EL (cell line): ENCODE measurements around the gene CNN1.
A peak's percentile ranks its signal among the peaks of the same experiment; 100 is the strongest.
"Not testable (repeated sequence)": the region's sequence is repeated elsewhere in the genome, so short reads cannot be mapped to it uniquely, and the experiment has no call there.

ENCODE experiments used
- DNase-seq: peaks from one replicate; pipeline ENCODE4 v3.0.0-alpha.2; 2016

The CNN1 gene

DNA sequence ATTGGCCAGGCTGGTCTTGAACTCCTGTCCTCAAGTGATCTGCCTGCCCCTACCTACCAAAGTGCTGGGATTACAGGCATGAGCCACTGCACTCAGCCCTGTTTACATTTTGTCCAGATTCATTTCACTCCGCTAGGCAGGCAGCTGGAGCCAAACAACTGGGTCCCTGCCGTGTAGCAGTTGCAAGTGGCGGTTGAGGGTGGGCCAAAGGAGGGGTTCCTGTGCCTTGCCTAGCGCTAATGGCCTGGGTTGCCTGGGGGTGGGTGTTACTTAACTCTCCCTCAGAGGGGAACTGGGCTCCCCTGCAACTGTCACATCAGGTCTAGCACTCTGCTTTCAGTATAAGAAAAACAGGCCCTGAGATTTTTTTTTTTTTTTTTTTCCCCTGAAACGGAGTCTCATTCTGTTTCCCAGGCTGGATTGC lies 31.4 kb downstream of the CNN1 start:
- DNase-seq: no peak

GRCh38 chr19:11573354-11573753 lies 34.7 kb downstream of the CNN1 start:
- not testable (repeated sequence) for DNase-seq

GRCh38 chr19:11573763-11574162 lies 35.1 kb downstream of the CNN1 start:
- DNase-seq: not testable (repeated sequence)

GRCh38 chr19:11574689-11575088 lies 36.0 kb downstream of the CNN1 start:
- DNase-seq: no peak

GRCh38 chr19:11576227-11576626 lies 37.6 kb downstream of the CNN1 start:
- DNase-seq: no peak

DNA sequence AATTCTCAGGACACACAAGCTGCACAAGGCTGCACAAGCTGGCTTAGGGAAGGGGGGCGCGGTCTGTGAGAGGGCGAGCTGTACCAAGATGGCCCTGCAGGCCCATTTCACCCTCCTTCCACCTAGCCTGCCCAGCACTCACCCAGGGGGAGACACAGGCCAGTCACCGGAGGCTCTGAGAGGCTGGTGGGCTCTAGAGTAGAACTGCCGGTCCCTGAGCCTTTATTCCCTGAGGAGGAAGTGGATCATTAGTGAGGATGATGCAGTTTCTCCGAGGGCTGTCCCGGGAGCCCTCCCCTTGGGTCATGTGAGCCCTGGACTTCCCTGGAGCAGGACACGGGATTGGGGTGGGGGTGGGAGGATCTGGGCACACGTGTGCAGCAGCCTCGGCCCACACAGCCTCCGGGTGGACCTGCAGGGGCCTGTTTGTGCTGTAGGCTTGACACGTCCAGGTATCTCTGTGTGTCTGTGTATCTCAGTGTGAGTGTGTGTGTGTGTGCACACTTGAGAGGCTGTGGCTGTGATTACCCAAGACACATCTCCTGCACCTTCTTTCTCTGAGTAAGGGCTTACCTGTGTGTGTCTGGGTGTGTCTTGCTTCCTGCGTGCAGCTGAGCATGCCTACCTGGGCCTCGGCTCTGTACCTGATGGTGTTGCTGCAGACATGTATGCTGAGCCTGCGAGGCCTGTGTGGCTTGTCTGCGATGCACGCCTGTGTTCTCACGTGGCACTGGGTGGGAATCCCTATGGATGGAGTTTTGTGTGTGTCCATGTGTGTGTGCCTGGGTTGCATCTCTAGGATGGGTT lies 39.0 kb downstream of the CNN1 start, which contains the start of gene ACP5:
Gene ACP5, minus strand, starts transcription at position 195 of the 807 bp plus-strand sequence. CDS start 328 bp downstream, outside the sequence.
- no peak for DNase-seq

DNA sequence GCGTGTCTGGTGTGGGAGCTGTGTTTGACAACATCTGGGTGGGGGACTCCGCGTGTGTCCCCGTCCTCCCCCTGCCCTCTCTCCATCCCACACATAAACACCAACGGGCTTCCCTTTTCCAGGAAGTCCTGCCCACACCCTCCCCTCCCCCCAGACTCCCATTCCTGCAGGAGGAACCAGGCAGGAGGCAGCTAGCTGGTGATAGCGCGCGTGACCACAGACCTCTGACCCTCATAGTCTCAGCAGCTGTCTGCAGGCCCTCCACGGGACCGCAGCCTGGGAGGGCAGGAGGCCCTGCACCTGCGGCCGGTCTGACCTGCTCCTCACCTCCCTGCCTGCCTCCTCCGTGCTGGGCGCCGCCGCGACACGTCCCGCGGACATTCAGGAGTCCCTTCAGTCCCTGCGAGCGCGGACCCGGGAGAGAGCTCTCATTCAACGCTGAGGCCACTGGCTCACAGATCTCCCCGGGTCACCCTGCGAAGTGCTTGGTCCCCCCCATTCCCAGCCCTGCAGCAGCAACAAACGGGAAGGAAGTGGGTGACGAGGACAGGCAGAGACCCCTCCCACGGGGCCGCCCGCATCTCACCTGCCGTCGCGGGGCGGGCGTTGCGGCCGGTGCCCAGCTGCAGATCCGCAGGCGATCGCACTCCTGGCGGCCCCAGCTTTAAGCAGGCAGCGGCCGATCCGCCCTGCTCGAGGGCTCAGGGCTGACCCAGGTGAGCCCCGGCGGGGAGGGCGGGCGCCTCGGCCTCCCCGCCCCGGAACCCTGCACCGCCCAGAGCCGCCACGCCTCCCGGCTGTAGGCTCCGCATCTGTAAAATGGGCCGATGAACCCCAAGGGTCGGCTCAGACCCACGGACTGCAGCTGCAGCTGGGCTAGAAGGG lies 39.8 kb downstream of the CNN1 start:
- no peak for DNase-seq

GRCh38 chr19:11580116-11580515 lies 41.5 kb downstream of the CNN1 start:
- DNase-seq: no peak

DNA sequence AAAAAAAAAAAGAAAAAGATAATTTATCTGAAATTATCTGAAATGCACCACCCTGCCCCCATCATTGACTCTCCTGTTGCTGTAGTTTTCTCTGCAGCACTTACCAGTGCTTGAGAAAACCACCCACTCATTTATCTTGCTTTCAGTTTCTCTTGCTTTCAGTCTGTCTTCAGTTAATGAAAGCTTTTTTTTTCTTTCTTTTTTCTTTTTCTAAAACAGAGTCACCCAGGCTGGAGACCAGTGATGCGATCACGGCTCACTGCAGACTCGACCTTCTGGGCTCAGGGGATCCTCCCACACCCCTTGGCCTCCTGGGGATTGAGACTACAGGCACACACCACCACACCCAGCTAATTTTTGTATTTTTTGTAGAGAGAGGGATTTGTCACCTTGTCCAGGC lies 43.1 kb downstream of the CNN1 start:
- DNase-seq: no peak

DNA sequence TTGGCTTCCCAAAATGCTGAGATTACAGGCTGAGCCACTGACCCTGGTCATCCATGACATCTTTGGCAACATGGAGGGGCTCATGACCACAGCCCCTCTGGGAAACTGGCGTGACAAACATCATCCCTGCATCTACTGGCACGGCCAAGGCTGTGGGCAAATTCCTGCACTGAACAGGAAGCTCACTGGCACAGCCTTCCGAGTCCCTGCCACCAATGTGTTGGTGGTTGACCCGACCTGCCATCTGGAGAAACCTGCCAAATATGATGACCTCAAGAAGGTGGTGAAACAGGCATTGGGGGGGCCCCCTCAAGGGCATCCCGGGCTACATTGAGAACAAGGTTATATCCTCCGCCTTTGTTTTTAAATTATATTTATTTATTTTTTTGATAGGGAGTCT lies 47.7 kb downstream of the CNN1 start:
- no peak for DNase-seq

DNA sequence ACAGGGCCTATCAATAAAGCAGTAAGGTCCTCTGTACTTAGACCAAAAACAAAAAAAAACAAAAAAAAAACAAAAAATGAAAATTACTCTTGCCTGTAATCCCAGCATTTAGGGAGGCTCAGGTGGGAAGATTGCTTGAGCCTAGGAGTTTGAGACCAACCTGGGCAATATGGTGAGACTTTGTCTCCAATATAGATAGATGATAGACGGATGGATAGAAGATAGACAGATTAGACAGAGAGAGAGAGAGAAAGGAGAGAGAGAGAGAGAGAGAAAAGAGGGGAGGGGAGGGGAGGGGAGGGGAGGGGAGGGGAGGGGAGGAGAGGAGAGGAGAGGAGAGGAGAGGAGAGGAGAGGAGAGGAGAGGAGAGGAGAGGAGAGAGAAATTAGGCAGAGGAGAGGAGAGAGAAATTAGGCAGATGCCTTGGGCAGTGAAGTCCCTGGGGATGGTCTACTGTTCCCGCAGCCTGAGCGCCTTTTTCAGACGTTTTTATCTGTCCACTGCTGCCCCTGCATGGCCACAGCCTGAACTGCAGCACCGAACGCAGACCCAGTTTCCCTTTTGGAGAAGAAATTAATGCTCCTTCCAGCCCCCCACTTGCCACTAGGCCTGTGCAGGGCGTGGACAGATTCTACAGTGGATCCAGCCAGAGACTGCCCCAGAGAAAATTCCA lies 48.8 kb downstream of the CNN1 start:
- DNase-seq: peak; percentile 73

DNA sequence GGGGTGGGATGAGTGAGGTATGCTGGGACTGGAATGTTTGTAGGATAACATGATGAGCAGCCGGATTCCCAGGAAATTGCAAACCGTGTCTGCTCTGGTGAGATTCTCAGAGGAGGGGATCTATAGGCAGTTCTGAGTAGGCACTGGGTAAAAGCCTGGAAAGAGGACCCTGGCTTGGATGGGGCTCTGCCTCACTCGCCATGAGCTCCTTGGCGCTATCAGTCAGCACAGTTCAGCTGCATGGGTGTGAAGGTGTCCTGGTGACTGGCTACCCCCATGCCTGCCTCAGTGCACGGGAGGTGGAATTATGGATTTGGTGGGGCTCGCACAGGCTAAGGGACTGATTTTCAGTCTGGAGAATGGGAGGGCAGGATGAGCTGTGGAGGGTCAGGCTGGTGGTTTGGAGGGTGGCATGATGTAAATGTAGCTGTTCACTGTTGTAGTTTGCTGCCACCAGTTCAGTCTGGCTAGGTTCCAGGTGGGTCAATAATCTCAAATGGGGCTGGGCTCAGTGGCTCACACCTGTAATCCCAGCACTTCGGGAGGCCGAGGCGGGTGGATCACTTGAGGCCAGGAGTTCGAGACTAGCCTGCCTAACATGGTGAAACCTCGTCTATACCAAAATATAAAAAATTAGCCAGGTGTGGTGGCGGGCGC lies 49.5 kb downstream of the CNN1 start:
- no peak for DNase-seq

DNA sequence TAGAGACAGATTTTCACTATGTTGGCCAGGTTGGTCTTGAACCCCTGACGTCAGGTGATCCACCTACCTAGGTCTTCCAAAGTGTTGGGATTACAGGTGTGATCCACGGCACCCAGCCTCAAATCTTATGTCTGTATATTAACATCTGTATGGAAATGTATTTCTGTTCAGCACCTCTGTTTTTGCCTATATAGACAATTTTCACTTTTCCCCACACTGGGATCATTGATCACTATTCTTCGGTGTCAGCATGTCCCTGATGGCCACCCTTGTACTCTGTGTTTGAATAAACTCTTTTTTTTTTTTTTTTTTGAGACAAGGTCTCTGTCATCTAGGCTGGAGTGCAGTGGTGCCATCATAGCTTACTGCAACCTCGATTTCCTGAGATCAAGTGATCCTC lies 55.4 kb downstream of the CNN1 start:
- DNase-seq: no peak

- no peak for DNase-seq
Observed at GRCh38 chr19:11596156-11596555, 57.5 kb downstream of the CNN1 start.

DNA sequence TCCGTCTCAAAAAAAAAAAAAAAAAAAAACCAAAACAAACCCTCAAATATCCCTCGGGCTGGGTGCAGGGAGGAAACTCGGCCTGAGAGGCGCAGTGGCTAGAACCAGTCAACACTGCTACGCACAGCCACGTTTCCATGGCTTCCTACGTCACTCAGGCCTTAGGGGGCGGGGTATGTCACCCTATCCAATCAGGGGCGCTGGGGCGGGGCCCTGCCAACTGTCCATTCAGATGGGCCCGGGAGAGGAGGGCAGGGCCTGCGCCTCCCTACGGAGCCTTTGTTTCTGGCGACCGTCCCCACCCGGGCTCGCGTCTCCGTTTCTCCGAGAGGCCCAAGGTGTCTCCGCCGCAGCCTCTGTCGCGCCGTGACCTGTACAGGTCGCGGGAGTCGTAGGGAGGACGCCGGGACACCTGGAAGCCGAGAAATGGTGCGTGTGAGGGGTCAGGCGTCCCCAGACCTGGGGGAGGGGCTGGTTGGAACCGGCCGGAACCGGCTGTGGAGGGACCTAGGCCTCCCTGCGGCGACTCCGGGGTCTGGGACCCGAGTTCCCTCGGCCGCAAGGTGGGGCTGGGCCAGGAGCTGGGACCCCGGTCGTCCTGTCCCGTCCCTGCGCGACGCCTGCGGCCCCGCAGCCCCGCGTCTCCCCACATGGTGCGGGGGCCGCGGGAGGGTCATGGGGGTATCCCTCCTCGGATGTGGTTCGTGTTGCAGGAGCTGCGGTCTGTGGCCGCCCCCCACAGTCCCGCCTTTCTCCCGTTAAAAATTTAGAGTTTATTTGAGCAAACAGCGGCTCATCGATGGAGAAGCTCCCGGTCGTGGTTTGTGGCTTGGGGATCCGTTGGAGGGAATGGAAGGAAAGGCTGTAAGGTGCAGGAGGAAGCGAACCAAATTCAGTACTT lies 58.8 kb downstream of the CNN1 start, which contains the start of gene ZNF627:
Gene ZNF627, plus strand, starts transcription at position 282 of the 901 bp plus-strand sequence. Its CDS starts 145 bp downstream, at position 427.
- peak; percentile 99 for DNase-seq

GRCh38 chr19:11598103-11598483 lies 59.4 kb downstream of the CNN1 start:
- no peak for DNase-seq

DNA sequence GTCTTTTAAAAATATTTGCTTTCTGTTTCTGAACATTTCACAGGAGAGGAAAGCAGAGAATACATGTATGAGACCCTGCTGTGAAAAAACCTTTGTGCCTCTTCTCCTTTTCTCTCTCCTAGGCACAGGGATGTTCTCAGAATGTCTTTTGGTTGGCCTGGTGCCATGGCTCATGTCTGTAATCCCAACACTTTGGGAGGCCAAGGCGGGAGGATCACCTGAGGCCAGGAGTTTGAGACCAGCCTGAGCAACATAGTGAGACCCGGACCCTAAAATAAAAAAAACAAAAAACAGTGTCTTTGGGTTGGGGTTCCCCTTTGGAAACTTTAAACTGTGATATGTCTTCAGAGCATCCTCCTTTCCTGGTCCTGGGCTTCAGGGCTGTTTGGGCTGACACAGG lies 60.1 kb downstream of the CNN1 start:
- no peak for DNase-seq

- not testable (repeated sequence) for DNase-seq
Observed at GRCh38 chr19:11599704-11600103, 61.1 kb downstream of the CNN1 start.
